Retina (tissue), 1 donor: Measurements from ENCODE around the gene PELO.
"Not testable (repeated sequence)": the region's sequence is repeated elsewhere in the genome, so short reads cannot be mapped to it uniquely, and the experiment has no call there.

Source experiments
- DNase-seq: peaks from one replicate; pipeline ENCODE4 v3.0.0-alpha.2; 2016

Gene PELO

DNA sequence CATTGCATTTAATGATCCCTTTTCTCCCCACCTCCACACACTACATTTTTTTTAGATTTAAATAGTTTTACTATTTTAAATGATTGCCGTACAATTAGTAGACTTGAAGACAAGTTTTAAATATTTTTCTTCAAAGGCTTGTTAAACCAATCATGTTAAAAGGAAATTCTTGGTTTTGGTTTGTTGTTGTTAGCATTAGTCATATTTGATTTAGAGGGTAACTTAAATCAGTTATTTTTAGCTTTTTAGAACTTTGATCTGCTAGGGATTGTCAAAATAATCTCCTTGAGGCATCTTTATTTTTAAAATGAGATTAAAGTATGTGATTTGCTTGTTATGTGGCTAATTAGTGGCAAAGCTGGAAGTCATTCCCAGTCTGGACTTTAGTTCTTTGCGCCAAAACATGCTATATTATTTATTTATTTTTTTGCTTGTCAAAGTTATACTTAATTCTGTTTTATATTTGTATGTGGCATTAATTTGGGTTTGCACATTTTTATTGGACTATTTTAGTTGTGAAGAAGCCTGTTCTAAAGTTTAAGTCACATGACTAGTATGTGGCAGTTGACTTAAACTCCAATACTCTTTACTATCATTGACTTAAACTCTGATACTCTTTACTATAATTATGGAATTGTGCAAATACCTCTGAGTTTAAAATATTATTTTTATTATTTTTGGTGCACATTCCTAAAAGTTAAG lies 14.7 kb downstream of the PELO start:
- DNase-seq: no peak

- no peak for DNase-seq
Observed at GRCh38 chr5:52802974-52803336, 15.2 kb downstream of the PELO start.

GRCh38 chr5:52804387-52804791 lies 16.7 kb downstream of the PELO start:
- DNase-seq: no peak

GRCh38 chr5:52804981-52805380 lies 17.3 kb downstream of the PELO start:
- no peak for DNase-seq

DNA sequence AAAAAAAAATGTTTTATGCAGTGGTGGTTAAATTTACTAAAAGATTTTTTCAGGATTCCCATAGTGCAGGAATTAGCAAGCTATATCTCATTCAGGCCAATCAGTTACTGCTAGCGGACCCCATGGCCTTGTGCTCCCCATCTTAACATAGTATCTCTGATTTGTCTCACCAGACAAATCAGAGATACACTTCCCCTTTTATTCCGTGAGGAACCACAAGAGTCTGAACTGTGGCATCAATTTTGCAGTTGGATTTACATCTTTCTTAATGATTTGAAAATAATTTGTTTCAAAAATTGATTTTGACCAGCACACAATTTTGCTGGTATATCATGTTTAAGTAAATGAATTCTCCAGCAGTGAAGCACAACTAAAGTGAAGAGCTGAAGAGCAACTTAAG lies 17.9 kb downstream of the PELO start:
- DNase-seq: no peak

- DNase-seq: no peak
Observed at GRCh38 chr5:52807037-52807436, 19.3 kb downstream of the PELO start.

GRCh38 chr5:52807723-52808122 lies 20.0 kb downstream of the PELO start:
- no peak for DNase-seq

DNA sequence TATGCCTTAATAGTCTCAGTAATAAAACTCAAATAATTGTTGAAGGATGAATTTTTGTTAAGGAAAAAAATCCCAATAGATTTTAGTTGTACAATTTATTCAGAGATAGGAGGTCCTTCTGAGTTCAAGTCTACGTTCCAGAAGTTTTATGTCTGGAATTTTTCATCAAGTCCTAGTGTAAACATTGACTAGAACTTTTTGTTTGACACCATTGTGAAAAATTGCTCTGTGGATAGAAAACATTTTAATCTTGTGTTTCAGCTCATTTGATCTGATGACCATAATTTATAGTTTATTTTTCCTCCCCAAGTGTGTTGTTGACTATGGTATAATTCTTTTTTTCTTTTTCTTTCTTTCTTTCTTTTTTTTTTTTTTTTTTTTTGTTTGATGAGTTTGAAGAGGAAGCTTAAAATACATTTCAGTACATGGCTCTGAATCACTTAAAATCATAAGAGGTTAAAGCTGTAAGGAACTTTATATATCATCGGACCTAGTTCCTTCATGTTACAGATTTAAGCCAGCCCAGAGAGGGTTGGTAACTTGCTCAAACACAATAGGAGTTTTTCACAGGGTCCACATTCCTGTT lies 20.7 kb downstream of the PELO start:
- no peak for DNase-seq

DNA sequence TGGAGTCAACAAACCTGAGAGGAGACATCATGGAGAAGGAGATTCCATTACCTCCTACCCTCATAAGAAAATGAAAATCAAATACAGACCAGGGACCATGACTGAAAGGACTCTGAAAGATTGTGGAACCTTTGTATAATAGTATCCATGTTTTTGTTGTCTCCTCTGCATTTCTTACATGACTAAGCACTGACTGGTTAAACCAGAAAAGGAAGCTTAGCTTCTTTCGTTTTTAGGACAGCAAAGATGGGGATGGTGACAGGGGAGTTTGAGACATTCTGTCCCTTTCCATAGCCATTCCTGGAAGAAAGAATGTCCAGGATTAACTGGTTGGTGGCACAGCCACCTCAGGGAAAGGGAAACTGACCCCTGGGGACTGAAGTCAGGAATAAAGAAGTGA lies 22.2 kb downstream of the PELO start:
- DNase-seq: no peak

DNA sequence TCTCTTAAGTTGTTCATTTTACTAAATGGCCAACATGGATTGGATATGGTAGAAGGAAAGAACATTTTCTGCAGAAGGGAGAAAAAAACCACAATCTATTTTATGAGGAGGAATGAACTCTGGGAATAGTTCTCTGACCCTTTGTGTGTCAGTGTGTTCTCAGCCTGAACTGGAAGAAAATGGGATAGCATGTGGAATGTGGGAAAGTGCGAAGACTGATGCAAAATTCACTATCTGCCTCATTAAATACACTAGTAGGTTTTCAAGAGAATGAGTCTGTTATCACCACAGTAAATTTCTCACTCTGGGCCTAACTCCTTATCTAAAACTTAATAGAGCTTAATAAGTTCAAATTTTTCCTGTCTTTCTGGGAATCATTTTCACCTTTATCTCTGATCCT lies 22.7 kb downstream of the PELO start:
- DNase-seq: no peak

GRCh38 chr5:52811067-52811749 lies 23.5 kb downstream of the PELO start:
- no peak for DNase-seq

GRCh38 chr5:52814352-52815148 lies 26.8 kb downstream of the PELO start:
- DNase-seq: no peak

DNA sequence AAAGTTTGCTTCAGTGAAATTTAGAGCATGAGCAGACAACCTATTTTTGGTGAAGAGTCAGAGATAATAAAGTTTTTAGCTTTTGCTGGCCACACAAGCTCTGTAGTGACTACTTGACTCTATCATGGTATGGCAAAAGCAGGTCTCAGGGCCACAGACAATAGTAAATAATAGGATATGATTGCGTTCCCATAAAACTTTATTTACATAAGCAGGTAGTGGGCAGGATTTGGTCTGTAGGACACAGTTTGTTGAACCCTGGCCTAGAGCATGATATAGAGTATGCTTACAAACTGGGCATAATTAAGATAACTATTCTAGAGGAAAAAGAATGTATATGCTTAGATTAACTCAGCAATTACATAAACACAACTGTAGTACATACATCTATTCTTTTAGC lies 30.1 kb downstream of the PELO start:
- DNase-seq: no peak

DNA sequence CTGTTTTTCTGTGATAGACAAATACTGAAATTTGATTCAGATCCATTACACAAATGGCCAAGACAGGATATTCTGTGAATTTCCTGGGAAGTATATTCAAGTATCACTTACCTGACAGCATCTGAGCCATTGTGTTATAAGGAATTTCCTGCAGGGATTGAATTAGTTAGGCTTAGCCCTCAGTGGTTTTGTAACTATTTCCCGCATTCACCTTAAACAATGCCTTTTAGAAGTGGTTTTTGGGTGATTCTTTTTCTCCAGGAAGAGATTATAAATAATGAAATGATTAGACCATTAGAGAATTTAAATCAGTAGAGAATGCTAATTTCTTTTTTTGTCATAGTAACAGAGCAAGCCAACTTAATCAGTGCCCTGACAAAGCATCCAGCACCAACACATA lies 30.6 kb downstream of the PELO start:
- no peak for DNase-seq

DNA sequence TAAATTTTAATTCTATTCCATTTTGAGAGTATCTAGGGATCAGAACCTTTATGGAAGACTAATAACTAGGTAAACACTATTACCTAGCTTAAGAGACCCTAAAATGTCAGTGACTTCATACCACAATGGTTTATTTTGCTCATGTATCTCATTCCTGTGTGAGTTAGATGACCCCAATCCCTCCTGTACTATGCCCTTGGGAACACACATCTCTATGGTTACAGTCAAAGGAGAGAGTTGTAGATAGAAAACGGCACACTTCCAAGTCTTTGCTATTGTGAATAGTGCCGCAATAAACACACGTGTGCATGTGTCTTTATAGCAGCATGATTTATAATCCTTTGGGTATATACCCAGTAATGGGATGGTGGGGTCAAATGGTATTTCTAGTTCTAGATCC lies 31.1 kb downstream of the PELO start:
- DNase-seq: not testable (repeated sequence)

GRCh38 chr5:52821901-52822300 lies 34.2 kb downstream of the PELO start:
- no peak for DNase-seq

- no peak for DNase-seq
Observed at GRCh38 chr5:52822437-52822836, 34.7 kb downstream of the PELO start.

- no peak for DNase-seq
Observed at GRCh38 chr5:52824827-52825226, 37.1 kb downstream of the PELO start.

DNA sequence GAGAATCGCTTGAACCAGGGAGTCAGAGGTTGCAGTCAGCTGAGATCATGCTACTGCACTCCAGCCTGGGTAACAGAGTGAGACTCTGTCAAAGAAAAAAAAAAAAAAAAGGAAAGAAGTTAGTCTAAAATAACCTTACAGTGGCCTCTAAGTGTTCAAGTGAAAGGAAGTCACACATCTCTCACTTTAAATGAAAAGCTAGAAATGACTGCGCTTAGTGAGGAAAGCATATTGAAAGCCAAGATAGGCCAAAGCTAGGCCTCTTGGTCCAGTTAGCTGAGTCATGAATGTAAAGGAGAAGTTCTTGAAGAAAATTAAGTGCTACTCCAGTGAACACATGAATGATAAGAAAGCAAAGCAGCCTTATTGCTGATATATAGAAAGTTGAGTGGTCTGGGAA lies 38.1 kb downstream of the PELO start:
- DNase-seq: no peak

- no peak for DNase-seq
Observed at GRCh38 chr5:52827815-52828214, 40.1 kb downstream of the PELO start.

DNA sequence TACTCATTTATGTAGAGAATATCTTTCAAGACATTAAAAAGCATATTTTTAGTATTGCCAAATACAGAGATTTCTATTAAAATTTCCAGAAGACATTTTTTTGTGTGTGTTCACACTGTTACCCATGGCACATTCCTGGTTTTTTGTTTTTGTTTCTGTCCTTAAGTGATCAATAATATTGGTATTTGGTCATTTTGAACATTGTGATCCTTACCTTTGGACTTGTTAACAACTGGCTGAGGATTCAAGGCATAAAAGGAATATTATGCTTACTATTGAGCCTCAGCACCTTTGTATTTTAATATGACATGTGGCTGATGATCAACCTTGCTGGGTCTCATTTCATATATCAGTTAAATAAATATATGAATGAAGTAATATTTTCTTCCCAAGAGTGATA lies 41.9 kb downstream of the PELO start:
- no peak for DNase-seq

DNA sequence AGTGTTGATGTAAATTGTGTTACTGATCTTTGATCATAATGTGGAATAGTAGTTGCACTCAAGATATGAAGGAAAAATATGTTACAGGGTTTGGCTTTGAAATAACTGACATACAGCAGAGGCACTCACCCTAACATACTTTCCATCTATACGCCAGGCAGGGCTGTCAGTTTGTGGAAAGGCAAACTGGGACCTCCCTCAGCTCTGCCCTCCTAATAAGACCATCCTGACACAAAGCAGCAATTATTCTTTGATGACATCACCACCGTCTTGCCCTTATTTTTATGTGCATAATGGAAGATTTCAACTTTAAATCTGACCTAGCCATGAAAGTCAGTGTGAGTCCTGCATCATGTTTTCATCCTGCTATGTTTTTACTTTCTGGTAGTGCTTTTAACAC lies 42.9 kb downstream of the PELO start:
- no peak for DNase-seq

DNA sequence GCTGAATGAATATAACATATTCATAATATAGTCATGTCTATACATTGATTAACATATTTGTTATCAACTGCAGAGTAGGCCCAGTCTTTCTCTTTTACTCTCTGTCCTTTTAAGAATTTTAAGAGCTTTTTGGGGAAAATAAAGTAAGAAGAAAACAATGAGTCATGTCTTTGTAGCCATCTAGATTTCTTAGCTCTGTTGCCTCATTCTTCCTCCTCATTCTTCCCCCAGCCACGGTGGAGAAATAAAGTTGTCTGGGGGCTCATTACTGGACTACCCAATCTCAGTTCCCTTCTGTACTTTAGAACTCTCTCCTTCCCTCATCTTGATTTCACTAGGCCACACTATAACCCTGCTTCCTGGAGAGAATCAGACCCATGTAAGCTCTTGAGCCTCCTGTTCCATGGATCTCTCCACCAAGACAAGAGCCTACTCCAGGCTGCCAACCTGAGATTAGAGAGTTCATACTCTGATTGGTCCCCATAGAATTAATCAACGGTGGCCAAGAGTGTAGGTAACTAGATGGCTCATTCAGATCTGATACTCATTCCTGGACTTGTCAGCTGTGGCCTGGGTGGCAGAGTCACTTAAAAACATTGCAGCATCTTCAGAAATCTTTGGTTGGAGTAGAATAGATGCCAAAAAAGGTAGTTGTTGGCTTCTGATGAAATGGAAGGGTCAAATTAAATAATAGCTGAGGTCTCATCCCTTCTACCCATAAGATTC lies 44.2 kb downstream of the PELO start:
- DNase-seq: no peak
